HEK293 (cell line): ENCODE results near the gene TRAPPC11.
A peak's percentile ranks its signal among the peaks of the same experiment; 100 is the strongest.

Experiments used
- EGR2 ChIP-seq: fragments of 450-650 bp; formaldehyde crosslinking; IDR thresholded peaks from 2 replicates; pipeline ENCODE4 v1.5.1; 2016; ENCODE audit warnings: low read depth, missing biosample characterization, missing genetic modification characterization
- INSM2 ChIP-seq: fragments of 450-650 bp; formaldehyde crosslinking; IDR thresholded peaks from 2 replicates; pipeline ENCODE4 v1.5.1; 2016; ENCODE audit warnings: missing biosample characterization, missing genetic modification characterization
- MYNN ChIP-seq: fragments of 450-650 bp; formaldehyde crosslinking; IDR thresholded peaks from 2 replicates; pipeline ENCODE4 v1.5.1; 2016; ENCODE audit warnings: missing biosample characterization, missing genetic modification characterization, borderline replicate concordance
- REST ChIP-seq: fragments of 450-650 bp; formaldehyde crosslinking; IDR thresholded peaks from 2 replicates; pipeline ENCODE4 v1.5.1; 2016; ENCODE audit warnings: missing biosample characterization, missing genetic modification characterization
- SP3 ChIP-seq: fragments of 450-650 bp; formaldehyde crosslinking; IDR thresholded peaks from 2 replicates; pipeline ENCODE4 v1.5.1; 2016; ENCODE audit warnings: missing biosample characterization, missing genetic modification characterization
- ZBTB10 ChIP-seq: fragments of 450-650 bp; formaldehyde crosslinking; IDR thresholded peaks from 2 replicates; pipeline ENCODE4 v1.5.1; 2016; ENCODE audit warnings: missing biosample characterization, missing genetic modification characterization
- ZBTB26 ChIP-seq: fragments of 450-650 bp; formaldehyde crosslinking; optimal IDR thresholded peaks from 2 replicates; pipeline ENCODE3; 2016; ENCODE audit warnings: missing biosample characterization, mild to moderate bottlenecking, missing genetic modification characterization
- ZBTB44 ChIP-seq: fragments of 450-650 bp; IDR thresholded peaks from 2 replicates; pipeline ENCODE4 v1.5.1; 2018; ENCODE audit warnings: missing biosample characterization, mild to moderate bottlenecking, missing genetic modification characterization
- ZBTB6 ChIP-seq: fragments of 450-650 bp; formaldehyde crosslinking; IDR thresholded peaks from 2 replicates; pipeline ENCODE4 v1.5.1; 2017; ENCODE audit warnings: missing biosample characterization, missing genetic modification characterization
- ZNF19 ChIP-seq: fragments of 450-650 bp; formaldehyde crosslinking; IDR thresholded peaks from 2 replicates; pipeline ENCODE4; 2016; ENCODE audit warnings: missing biosample characterization, missing genetic modification characterization, low read depth
- ZNF274 ChIP-seq, 2 experiments: fragments of 200-500 bp in 1 of 2; fragments of 450-650 bp in 1 of 2; sonication (Bioruptor generic) in 1 of 2; formaldehyde crosslinking in 1 of 2; IDR thresholded peaks; 2 replicates each; pipeline versions ENCODE4 v1.5.1 to v1.6.1; 2014 to 2016; ENCODE audit warnings: borderline replicate concordance in 1 of 2, inconsistent platforms in 1 of 2, low read length in 1 of 2, missing biosample characterization in 1 of 2, missing genetic modification characterization in 1 of 2
- ZNF354C ChIP-seq: fragments of 450-650 bp; formaldehyde crosslinking; IDR thresholded peaks from 2 replicates; pipeline ENCODE4 v1.5.1; 2016; ENCODE audit warnings: missing biosample characterization, missing genetic modification characterization, low read depth, borderline replicate concordance
- ZNF366 ChIP-seq: fragments of 450-650 bp; formaldehyde crosslinking; conservative IDR thresholded peaks from 2 replicates; pipeline ENCODE4 v1.5.1; 2016; ENCODE audit warnings: missing biosample characterization, missing genetic modification characterization
- ZNF423 ChIP-seq: fragments of 450-650 bp; formaldehyde crosslinking; IDR thresholded peaks from 2 replicates; pipeline ENCODE4 v1.5.1; 2016; ENCODE audit warnings: missing biosample characterization, missing genetic modification characterization
- ZNF473 ChIP-seq: fragments of 450-650 bp; formaldehyde crosslinking; IDR thresholded peaks from 2 replicates; pipeline ENCODE4 v1.5.1; 2017; ENCODE audit warnings: missing biosample characterization, missing genetic modification characterization
- ZNF48 ChIP-seq: fragments of 450-650 bp; formaldehyde crosslinking; IDR thresholded peaks from 2 replicates; pipeline ENCODE4 v1.5.1; 2016; ENCODE audit warnings: missing biosample characterization, missing genetic modification characterization
- ZNF521 ChIP-seq: fragments of 450-650 bp; formaldehyde crosslinking; IDR thresholded peaks from 2 replicates; pipeline ENCODE4 v1.5.1; 2017; ENCODE audit warnings: missing biosample characterization, mild to moderate bottlenecking, missing genetic modification characterization
- ZNF549 ChIP-seq: fragments of 450-650 bp; IDR thresholded peaks from 2 replicates; pipeline ENCODE4 v1.5.1; 2018; ENCODE audit warnings: missing biosample characterization, missing genetic modification characterization, mild to moderate bottlenecking, inconsistent platforms, moderate library complexity
- ZNF610 ChIP-seq: fragments of 450-650 bp; formaldehyde crosslinking; IDR thresholded peaks from 2 replicates; pipeline ENCODE4 v1.5.1; 2016; ENCODE audit warnings: missing biosample characterization, missing genetic modification characterization, borderline replicate concordance
- ZNF621 ChIP-seq: fragments of 450-650 bp; formaldehyde crosslinking; IDR thresholded peaks from 2 replicates; pipeline ENCODE4 v1.5.1; 2017; ENCODE audit warnings: missing biosample characterization, missing genetic modification characterization
- ZNF626 ChIP-seq: fragments of 450-650 bp; sonication (Bioruptor Pico); formaldehyde crosslinking; IDR thresholded peaks from 2 replicates; pipeline ENCODE4 v1.5.1; 2018; ENCODE audit warnings: missing biosample characterization, missing genetic modification characterization, inconsistent platforms
- ZNF677 ChIP-seq: fragments of 450-650 bp; IDR thresholded peaks from 2 replicates; pipeline ENCODE4 v1.5.0; 2018; ENCODE audit warnings: missing biosample characterization, mild to moderate bottlenecking, missing genetic modification characterization, moderate library complexity
- ZNF701 ChIP-seq: fragments of 450-650 bp; formaldehyde crosslinking; IDR thresholded peaks from 2 replicates; pipeline ENCODE4 v1.5.1; 2016; ENCODE audit warnings: missing biosample characterization, missing genetic modification characterization
- ZSCAN23 ChIP-seq: fragments of 450-650 bp; formaldehyde crosslinking; IDR thresholded peaks from 2 replicates; pipeline ENCODE4 v1.5.1; 2016; ENCODE audit warnings: missing biosample characterization, missing genetic modification characterization

Gene TRAPPC11

GRCh38 chr4:183659029-183659871, at the start of gene TRAPPC11, which contains the start of gene RWDD4 (continued):
- TF ChIP-seq ZNF701 (tag by site-specific recombination) (no peak), ZNF473 (tag by site-specific recombination) (no peak), ZNF521 (tag by site-specific recombination) (no peak), ZSCAN23 (tag by site-specific recombination) (no peak), ZNF677 (tag by site-specific recombination) (no peak), REST (no peak), EGR2 (no peak), ZBTB26 (peak; percentile 86), MYNN (tag by site-specific recombination) (no peak), ZBTB6 (tag by site-specific recombination) (no peak), ZNF354C (tag by site-specific recombination) (no peak), ZNF610 (tag by site-specific recombination) (peak; percentile 80; the same call in 1 of the 2 replicates), SP3 (peak; percentile 80), ZBTB10 (no peak), INSM2 (tag by site-specific recombination) (no peak), ZNF274 (IDR thresholded peaks at IDR 0.05; ENCODE audit: low read length) (no peak), ZNF274 (tag by site-specific recombination; IDR thresholded peaks at IDR 0.05; ENCODE audit: borderline replicate concordance) (no peak), ZNF423 (tag by site-specific recombination) (no peak), ZBTB44 (no peak), ZNF48 (tag by site-specific recombination) (no peak), ZNF549 (tag by site-specific recombination) (no peak), ZNF621 (tag by site-specific recombination) (no peak), ZNF366 (tag by site-specific recombination) (0 out of 2 replicates have a peak, but pooled peaks have one; percentile 19), ZNF19 (no peak), ZNF626 (tag by site-specific recombination) (no peak)
